ENCODE measurements around the gene NCR1.
"Not testable (repeated sequence)": the region's sequence is repeated elsewhere in the genome, so short reads cannot be mapped to it uniquely, and the experiment has no call there.

The NCR1 gene

DNA sequence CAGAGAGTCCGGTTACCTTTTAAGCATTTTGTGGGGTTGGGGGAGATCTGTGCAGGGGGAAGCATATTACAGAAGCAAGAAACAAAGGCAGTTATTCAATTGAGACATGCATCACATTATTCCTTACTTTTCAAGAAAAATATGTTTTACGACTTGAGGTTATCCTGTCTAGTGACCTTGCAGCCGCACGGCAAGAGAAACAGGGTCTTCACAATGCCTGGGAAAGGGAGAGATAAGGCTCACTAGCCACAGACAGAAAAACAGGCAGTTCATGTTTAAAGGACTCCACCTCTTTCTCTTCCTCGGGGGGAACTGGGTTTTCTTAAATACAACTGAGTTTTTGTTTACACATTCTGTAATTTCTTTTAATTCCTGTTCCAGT is 536 bp upstream of the NCR1 start:
- DNase-seq = no peak
- Histone ChIP-seq H3K27me3 (ENCODE audit: insufficient read depth, low read depth, severe bottlenecking) (peaks cover 49% of the 10 kb centered on the region), H3K4me3 (ENCODE audit: low read depth, low read length) (no peak overlapping the region), H3K9me3 (ENCODE audit: severe bottlenecking) (peaks cover 2% of the 10 kb centered on the region), H3K27ac (no peak overlapping the region), H3K36me3 (no peaks in the 10 kb centered on the region)
- TF ChIP-seq, protein P1, sequence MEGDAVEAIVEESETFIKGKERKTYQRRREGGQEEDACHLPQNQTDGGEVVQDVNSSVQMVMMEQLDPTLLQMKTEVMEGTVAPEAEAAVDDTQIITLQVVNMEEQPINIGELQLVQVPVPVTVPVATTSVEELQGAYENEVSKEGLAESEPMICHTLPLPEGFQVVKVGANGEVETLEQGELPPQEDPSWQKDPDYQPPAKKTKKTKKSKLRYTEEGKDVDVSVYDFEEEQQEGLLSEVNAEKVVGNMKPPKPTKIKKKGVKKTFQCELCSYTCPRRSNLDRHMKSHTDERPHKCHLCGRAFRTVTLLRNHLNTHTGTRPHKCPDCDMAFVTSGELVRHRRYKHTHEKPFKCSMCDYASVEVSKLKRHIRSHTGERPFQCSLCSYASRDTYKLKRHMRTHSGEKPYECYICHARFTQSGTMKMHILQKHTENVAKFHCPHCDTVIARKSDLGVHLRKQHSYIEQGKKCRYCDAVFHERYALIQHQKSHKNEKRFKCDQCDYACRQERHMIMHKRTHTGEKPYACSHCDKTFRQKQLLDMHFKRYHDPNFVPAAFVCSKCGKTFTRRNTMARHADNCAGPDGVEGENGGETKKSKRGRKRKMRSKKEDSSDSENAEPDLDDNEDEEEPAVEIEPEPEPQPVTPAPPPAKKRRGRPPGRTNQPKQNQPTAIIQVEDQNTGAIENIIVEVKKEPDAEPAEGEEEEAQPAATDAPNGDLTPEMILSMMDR (IDR thresholded peaks at IDR 0.05; ENCODE audit: low read depth, low read length) = no peak

DNA sequence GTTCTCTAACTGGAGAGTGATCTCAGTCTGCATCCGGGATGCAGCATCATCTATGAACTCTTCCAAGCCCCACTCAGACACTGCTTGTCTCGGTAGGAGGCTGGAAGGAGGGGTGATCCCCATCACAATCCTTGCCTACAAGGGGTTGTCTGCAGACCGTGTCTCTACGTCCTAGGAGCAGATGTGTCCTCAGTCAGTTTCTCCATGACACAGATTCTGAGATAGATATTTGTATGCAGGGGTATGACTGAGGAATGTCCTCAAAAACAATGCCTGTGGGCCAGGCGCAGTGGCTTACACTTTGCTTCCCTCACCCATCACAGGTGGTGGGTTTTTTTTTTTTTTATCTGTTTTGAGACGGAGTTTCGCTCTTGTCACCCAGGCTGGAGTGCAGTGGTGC is 871 bp downstream of the NCR1 start:
- Histone ChIP-seq H3K36me3 (no peaks in the 10 kb centered on the region), H3K27me3 (ENCODE audit: insufficient read depth, low read depth, severe bottlenecking) (peaks cover 48% of the 10 kb centered on the region), H3K4me3 (ENCODE audit: low read depth, low read length) (no peak overlapping the region), H3K9me3 (ENCODE audit: severe bottlenecking) (peaks cover 2% of the 10 kb centered on the region), H3K27ac (no peak overlapping the region)
- TF ChIP-seq, protein P1 (IDR thresholded peaks at IDR 0.05; ENCODE audit: low read depth, low read length) = no peak
- no peak for DNase-seq

GRCh38 chr19:54907899-54908298 is 2.0 kb downstream of the NCR1 start:
- H3K27me3 ChIP-seq (ENCODE audit: insufficient read depth, low read depth, severe bottlenecking) = peaks cover 49% of the 10 kb centered on the region
- H3K9me3 ChIP-seq (ENCODE audit: severe bottlenecking); H3K36me3 ChIP-seq; DNase-seq; H3K4me3 ChIP-seq (ENCODE audit: low read depth, low read length); H3K27ac ChIP-seq: not testable (repeated sequence)

- no peaks in the 10 kb centered on the region for H3K36me3 ChIP-seq
- H3K4me3 ChIP-seq (ENCODE audit: low read depth, low read length) = no peak overlapping the region
- DNase-seq = no peak
- no peak overlapping the region for H3K27ac ChIP-seq
- H3K27me3 ChIP-seq (ENCODE audit: insufficient read depth, low read depth, severe bottlenecking) = peaks cover 57% of the 10 kb centered on the region
- TF ChIP-seq, protein P1 (IDR thresholded peaks at IDR 0.05; ENCODE audit: low read depth, low read length) = no peak
- no peaks in the 10 kb centered on the region for H3K9me3 ChIP-seq (ENCODE audit: severe bottlenecking)
Observed at GRCh38 chr19:54916822-54917221, 10.9 kb downstream of the NCR1 start.

DNA sequence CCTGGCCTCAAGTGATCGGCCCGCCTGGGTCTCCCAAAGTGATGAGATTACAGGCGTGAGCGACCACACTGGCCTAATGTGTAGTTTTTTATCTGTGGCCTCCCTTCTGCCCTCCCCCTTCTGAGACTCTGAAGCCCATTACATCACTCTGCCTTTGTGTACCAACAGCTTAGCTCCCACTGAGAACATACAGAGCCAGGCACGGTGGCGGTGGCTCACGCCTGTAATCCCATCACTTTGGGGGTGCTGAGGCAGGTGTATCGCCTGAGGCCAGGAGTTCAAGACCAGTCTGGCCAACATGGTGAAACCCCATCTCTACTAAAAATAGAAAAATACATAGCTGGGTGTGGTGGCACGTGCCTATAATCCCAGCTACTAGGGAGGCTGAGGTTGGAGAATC is 12.6 kb downstream of the NCR1 start:
- H3K9me3 ChIP-seq (ENCODE audit: severe bottlenecking) = no peaks in the 10 kb centered on the region
- no peak overlapping the region for H3K27ac ChIP-seq
- DNase-seq = no peak
- TF ChIP-seq, protein P1 (IDR thresholded peaks at IDR 0.05; ENCODE audit: low read depth, low read length) = no peak
- H3K27me3 ChIP-seq (ENCODE audit: insufficient read depth, low read depth, severe bottlenecking) = peaks cover 62% of the 10 kb centered on the region
- no peaks in the 10 kb centered on the region for H3K36me3 ChIP-seq
- no peak overlapping the region for H3K4me3 ChIP-seq (ENCODE audit: low read depth, low read length)

DNA sequence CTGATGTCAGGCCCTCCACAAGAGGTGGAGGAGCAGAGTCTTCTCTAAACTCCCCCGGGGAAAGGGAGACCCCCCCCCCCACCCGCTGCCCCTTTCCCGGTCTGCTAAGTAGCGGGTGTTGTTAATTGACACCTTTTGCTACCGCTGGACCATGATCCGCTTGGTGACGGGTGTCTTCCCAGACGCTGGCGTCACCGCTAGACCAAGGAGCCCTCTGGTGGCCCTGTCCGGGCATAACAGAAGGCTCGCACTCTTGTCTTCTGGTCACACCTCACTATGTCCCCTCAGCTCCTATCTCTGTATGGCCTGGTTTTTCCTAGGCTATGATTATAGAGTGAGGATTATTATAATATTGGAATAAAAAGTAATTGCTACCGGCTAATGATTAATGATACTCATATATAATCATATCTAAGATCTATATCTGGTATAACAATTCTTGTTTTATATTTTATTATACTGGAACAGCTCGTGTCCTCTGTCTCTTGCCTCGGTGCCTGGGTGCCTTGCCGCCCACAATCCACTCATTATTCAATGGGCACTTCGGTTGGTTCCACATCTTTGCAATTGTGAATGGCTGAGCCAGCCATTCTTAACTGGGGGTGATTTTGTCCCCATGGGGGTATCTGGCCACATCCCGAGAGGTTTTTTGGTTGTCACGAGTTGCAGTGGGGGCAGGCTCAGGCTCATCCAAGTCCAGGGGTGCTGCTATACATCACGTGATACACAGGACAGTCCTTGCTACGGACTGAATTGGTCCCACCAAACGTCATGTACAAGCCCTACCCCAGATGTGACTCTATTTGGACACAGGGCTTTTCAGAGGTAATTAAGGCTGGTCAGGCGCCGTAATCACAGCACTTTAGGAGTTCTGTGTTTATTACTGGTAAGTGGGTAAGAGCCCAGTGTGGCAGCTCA is 14.0 kb downstream of the NCR1 start:
- not testable (repeated sequence) for H3K36me3 ChIP-seq; H3K9me3 ChIP-seq (ENCODE audit: severe bottlenecking); H3K27ac ChIP-seq; H3K4me3 ChIP-seq (ENCODE audit: low read depth, low read length)
- TF ChIP-seq, protein P1 (IDR thresholded peaks at IDR 0.05; ENCODE audit: low read depth, low read length) = peak; percentile 10; the same call in 1 of the 2 replicates
- peak; percentile 15 for DNase-seq
- peaks cover 62% of the 10 kb centered on the region for H3K27me3 ChIP-seq (ENCODE audit: insufficient read depth, low read depth, severe bottlenecking)
